ENCODE data around the gene LRRC4. TPM values are rescaled to one million over a fixed set of nuclear protein-coding genes. Genes with fewer than 3 reads are reported as not detected.
A peak's percentile ranks its signal among the peaks of the same experiment; 100 is the strongest.

LRRC4 gene
- total and polyA plus RNA-seq, 8 donors, result 5.7 to 24.4 (median 13.8) TPM

- intact Hi-C loops (cut with DNase I), result no loop called here
- ATAC-seq (no peak), DNase-seq (no peak)
- H3K4me1 ChIP-seq, result peaks cover 3 to 18% of the 10 kb centered on the region in 2 donors
- H3K9me3 ChIP-seq, result no peaks in the 10 kb centered on the region
- TF ChIP-seq, protein P1, sequence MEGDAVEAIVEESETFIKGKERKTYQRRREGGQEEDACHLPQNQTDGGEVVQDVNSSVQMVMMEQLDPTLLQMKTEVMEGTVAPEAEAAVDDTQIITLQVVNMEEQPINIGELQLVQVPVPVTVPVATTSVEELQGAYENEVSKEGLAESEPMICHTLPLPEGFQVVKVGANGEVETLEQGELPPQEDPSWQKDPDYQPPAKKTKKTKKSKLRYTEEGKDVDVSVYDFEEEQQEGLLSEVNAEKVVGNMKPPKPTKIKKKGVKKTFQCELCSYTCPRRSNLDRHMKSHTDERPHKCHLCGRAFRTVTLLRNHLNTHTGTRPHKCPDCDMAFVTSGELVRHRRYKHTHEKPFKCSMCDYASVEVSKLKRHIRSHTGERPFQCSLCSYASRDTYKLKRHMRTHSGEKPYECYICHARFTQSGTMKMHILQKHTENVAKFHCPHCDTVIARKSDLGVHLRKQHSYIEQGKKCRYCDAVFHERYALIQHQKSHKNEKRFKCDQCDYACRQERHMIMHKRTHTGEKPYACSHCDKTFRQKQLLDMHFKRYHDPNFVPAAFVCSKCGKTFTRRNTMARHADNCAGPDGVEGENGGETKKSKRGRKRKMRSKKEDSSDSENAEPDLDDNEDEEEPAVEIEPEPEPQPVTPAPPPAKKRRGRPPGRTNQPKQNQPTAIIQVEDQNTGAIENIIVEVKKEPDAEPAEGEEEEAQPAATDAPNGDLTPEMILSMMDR (IDR thresholded peaks at IDR 0.05), result no peak
- H3K4me3 ChIP-seq, result no peak overlapping the region
- H3K27me3 ChIP-seq, result no peaks in the 10 kb centered on the region
- H3K27ac ChIP-seq, result no peak overlapping the region
- peaks cover 0 to 44% of the 10 kb centered on the region in 2 donors for H3K36me3 ChIP-seq
These were observed 20.7 kb downstream of the LRRC4 start for GRCh38 chr7:128010391-128011127.

- no peak for ATAC-seq
- no peak for DNase-seq
- H3K9me3 ChIP-seq, result no peaks in the 10 kb centered on the region
- intact Hi-C loops (cut with DNase I), result no loop called here
- H3K27me3 ChIP-seq, result no peaks in the 10 kb centered on the region
- no peak overlapping the region for H3K27ac ChIP-seq
- peaks cover 0 to 46% of the 10 kb centered on the region in 2 donors for H3K36me3 ChIP-seq
- H3K4me1 ChIP-seq, result peaks cover 3 to 13% of the 10 kb centered on the region in 2 donors
- no peak overlapping the region for H3K4me3 ChIP-seq
- TF ChIP-seq, protein P1 (IDR thresholded peaks at IDR 0.05), result no peak
These were observed 22.5 kb downstream of the LRRC4 start for GRCh38 chr7:128008744-128009143.

DNA sequence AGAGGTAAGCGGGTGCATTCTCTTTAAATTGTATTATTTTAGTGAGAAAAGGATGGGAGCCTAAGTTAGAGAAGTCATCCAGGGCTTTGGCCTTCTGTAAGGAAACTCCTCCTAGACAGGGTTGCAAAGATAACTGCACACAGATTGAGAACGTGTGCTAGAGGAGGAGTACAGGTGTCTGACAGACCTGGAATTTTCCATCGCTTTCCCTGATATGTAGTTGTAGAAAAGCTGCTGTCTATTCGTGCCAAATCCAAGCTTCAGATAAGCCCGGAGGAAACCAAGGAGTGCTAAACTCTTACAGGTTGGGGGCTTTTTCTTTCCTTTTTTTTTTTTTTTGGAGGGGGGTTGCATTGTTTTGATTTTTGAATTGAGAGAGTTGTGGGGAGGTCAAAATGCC, 23.1 kb downstream of the LRRC4 start:
- DNase-seq, result no peak
- TF ChIP-seq, protein P1 (IDR thresholded peaks at IDR 0.05), result no peak
- intact Hi-C loops (cut with DNase I), result no loop called here
- ATAC-seq, result no peak
- Histone ChIP-seq H3K4me1 (peaks cover 0 to 19% of the 10 kb centered on the region in 2 donors), H3K9me3 (no peaks in the 10 kb centered on the region), H3K4me3 (no peak overlapping the region), H3K27ac (no peak overlapping the region), H3K36me3 (peaks cover 0 to 46% of the 10 kb centered on the region in 2 donors), H3K27me3 (no peaks in the 10 kb centered on the region)

- ATAC-seq, result no peak
- Histone ChIP-seq H3K36me3 (peaks cover 0 to 45% of the 10 kb centered on the region in 2 donors), H3K4me1 (peaks cover 0 to 21% of the 10 kb centered on the region in 2 donors), H3K9me3 (no peaks in the 10 kb centered on the region), H3K4me3 (no peak overlapping the region), H3K27ac (no peak overlapping the region), H3K27me3 (no peaks in the 10 kb centered on the region)
- intact Hi-C loops (cut with DNase I), result no loop called here
- no peak for DNase-seq
- TF ChIP-seq, protein P1 (IDR thresholded peaks at IDR 0.05), result no peak
These were observed 23.9 kb downstream of the LRRC4 start for GRCh38 chr7:128007303-128007680.

GRCh38 chr7:128006550-128007302, 24.5 kb downstream of the LRRC4 start:
- Histone ChIP-seq H3K27ac (no peak overlapping the region), H3K4me3 (no peak overlapping the region), H3K36me3 (peaks cover 0 to 41% of the 10 kb centered on the region in 2 donors), H3K9me3 (no peaks in the 10 kb centered on the region), H3K4me1 (peaks cover 0 to 21% of the 10 kb centered on the region in 2 donors), H3K27me3 (no peaks in the 10 kb centered on the region)
- ATAC-seq, result peak; percentile 61
- intact Hi-C loops (cut with DNase I), result no loop called here
- DNase-seq, result no peak
- TF ChIP-seq, protein P1 (IDR thresholded peaks at IDR 0.05), result no peak
